ENCODE results near the gene NCKIPSD.
A peak's percentile ranks its signal among the peaks of the same experiment; 100 is the strongest.

The NCKIPSD gene

GRCh38 chr3:48662145-48662752, 23.5 kb downstream of the NCKIPSD start:
- ChIA-PET POLR2A (interaction anchor here (1.2 kb wide), 1 partner anchor 27 kb away, joined by 4 read pairs; the partner anchor contains the start of gene SLC26A6), CTCF (interaction anchor here (1.5 to 5.3 kb wide), 5 partner anchors 9 to 77 kb away, joined by 3 to 28 read pairs (median 19); partner anchors contain the start of gene SLC26A6)
- TF ChIP-seq, protein P1, sequence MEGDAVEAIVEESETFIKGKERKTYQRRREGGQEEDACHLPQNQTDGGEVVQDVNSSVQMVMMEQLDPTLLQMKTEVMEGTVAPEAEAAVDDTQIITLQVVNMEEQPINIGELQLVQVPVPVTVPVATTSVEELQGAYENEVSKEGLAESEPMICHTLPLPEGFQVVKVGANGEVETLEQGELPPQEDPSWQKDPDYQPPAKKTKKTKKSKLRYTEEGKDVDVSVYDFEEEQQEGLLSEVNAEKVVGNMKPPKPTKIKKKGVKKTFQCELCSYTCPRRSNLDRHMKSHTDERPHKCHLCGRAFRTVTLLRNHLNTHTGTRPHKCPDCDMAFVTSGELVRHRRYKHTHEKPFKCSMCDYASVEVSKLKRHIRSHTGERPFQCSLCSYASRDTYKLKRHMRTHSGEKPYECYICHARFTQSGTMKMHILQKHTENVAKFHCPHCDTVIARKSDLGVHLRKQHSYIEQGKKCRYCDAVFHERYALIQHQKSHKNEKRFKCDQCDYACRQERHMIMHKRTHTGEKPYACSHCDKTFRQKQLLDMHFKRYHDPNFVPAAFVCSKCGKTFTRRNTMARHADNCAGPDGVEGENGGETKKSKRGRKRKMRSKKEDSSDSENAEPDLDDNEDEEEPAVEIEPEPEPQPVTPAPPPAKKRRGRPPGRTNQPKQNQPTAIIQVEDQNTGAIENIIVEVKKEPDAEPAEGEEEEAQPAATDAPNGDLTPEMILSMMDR (IDR thresholded peaks at IDR 0.05; ENCODE audit: control extremely low read depth, extremely low read depth, low read depth, missing control alignments): no peak
- no peak for DNase-seq (ENCODE audit: extremely low spot score)

DNA sequence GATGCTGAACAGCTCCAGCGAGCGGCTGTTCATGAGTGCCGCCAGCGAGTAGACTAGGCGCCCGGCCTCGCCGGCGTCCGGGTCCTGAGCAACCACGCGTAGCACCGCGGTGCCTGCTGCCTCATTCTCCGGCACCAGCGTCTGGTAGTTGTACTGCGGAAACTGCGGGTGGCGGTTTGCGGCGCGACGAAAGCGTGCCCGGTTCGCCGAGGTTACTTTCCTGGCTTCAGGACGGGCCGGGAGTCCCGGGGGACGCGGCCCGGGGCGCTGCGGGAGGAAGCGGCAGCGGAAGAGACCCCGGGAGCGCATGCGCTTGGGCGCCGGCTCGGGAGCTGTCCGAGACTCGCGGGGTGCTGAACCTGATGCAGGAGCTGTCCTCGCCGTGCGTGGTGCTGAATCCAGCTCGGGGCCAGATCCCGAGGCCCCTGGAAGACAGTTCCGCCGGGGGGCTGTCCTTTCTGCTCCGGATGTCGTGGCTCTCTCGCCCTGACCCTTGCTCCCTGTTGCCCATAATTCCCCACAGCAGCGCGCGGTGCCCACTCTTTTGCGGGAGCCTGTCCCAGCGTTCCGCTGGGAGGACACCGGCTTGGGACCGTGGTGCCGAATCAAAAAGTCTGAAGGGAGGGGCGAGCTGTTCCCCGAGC, 24.1 kb downstream of the NCKIPSD start:
- CTCF ChIA-PET: interaction anchor here (0.9 to 5.3 kb wide), 5 partner anchors 9 to 105 kb away, joined by 3 to 28 read pairs (median 5); partner anchors contain the start of genes PFKFB4 and SLC26A6
- peak; percentile 85 for DNase-seq (ENCODE audit: extremely low spot score)
- TF ChIP-seq, protein P1 (IDR thresholded peaks at IDR 0.05; ENCODE audit: control extremely low read depth, extremely low read depth, low read depth, missing control alignments): no peak
- POLR2A ChIA-PET: interaction anchor here (1.2 kb wide), 1 partner anchor 26 kb away, joined by 4 read pairs; the partner anchor contains the start of gene SLC26A6

- POLR2A ChIA-PET: interaction anchor here (1.2 kb wide), 1 partner anchor 25 kb away, joined by 4 read pairs; the partner anchor contains the start of gene SLC26A6
These were observed 24.8 kb downstream of the NCKIPSD start for GRCh38 chr3:48660800-48661400.

GRCh38 chr3:48656841-48657281, 28.9 kb downstream of the NCKIPSD start:
- ChIA-PET CTCF (interaction anchor here (0.7 to 7.0 kb wide), 5 partner anchors 8 to 256 kb away, joined by 3 to 43 read pairs (median 5); partner anchors contain the start of genes NCKIPSD and SLC26A6), POLR2A (interaction anchor here (0.6 kb wide), 1 partner anchor 834 kb away, joined by 3 read pairs; no protein-coding TSS in a partner anchor)
- no peak for DNase-seq (ENCODE audit: extremely low spot score)
- TF ChIP-seq, protein P1 (IDR thresholded peaks at IDR 0.05; ENCODE audit: control extremely low read depth, extremely low read depth, low read depth, missing control alignments): no peak

More at GRCh38 chr3:48660800-48661400, 24.8 kb downstream of the NCKIPSD start:
- CTCF ChIA-PET: interaction anchor here (0.9 to 5.3 kb wide), 5 partner anchors 8 to 104 kb away, joined by 3 to 28 read pairs (median 5); partner anchors contain the start of genes PFKFB4 and SLC26A6
- no peak for DNase-seq (ENCODE audit: extremely low spot score)
- TF ChIP-seq, protein P1 (IDR thresholded peaks at IDR 0.05; ENCODE audit: control extremely low read depth, extremely low read depth, low read depth, missing control alignments): no peak

- ChIA-PET POLR2A (no interaction called here), CTCF (interaction anchor here (0.7 to 7.0 kb wide), 5 partner anchors 8 to 256 kb away, joined by 3 to 43 read pairs (median 5); partner anchors contain the start of genes NCKIPSD and SLC26A6)
- TF ChIP-seq, protein P1 (IDR thresholded peaks at IDR 0.05; ENCODE audit: control extremely low read depth, extremely low read depth, low read depth, missing control alignments): peak; percentile 80
- DNase-seq (ENCODE audit: extremely low spot score): peak; percentile 91
These were observed 29.5 kb downstream of the NCKIPSD start for GRCh38 chr3:48656061-48656840.

All from GM10248 (cell line).